GM18873 (cell line): ENCODE data around the gene TNFRSF6B.

ENCODE experiments used
- ATAC-seq: cut with Tn5 transposase; IDR thresholded peaks from one replicate; pipeline ENCODE4 v1.9.1; 2021; ENCODE audit warnings: mild to moderate bottlenecking, moderate library complexity, moderate number of reproducible peaks; ENCODE audit not compliant: unreplicated experiment, low FRiP score

The TNFRSF6B gene

GRCh38 chr20:63694584-63695423 lies 1.6 kb upstream of the TNFRSF6B start:
- ATAC-seq, result no peak

GRCh38 chr20:63695424-63696305 lies 787 bp upstream of the TNFRSF6B start:
- ATAC-seq, result no peak

GRCh38 chr20:63696306-63696627 lies 185 bp upstream of the TNFRSF6B start:
- no peak for ATAC-seq

GRCh38 chr20:63697357-63697867 lies 960 bp downstream of the TNFRSF6B start:
- no peak for ATAC-seq

- ATAC-seq, result no peak
Measured at GRCh38 chr20:63697868-63698545, 1.6 kb downstream of the TNFRSF6B start.

GRCh38 chr20:63698739-63699465 lies 2.5 kb downstream of the TNFRSF6B start:
- no peak for ATAC-seq

- ATAC-seq, result no peak
Measured at GRCh38 chr20:63699466-63700198, 3.2 kb downstream of the TNFRSF6B start.

- ATAC-seq, result no peak
Measured at GRCh38 chr20:63700199-63701050, 4.0 kb downstream of the TNFRSF6B start.

GRCh38 chr20:63701051-63701328 lies 4.5 kb downstream of the TNFRSF6B start:
- no peak for ATAC-seq

- no peak for ATAC-seq
Measured at GRCh38 chr20:63701329-63702035, 5.0 kb downstream of the TNFRSF6B start.

GRCh38 chr20:63702036-63702665 lies 5.7 kb downstream of the TNFRSF6B start:
- no peak for ATAC-seq

GRCh38 chr20:63702751-63703470 lies 6.5 kb downstream of the TNFRSF6B start:
- no peak for ATAC-seq

- ATAC-seq, result no peak
Measured at GRCh38 chr20:63703471-63703975, 7.1 kb downstream of the TNFRSF6B start.

- no peak for ATAC-seq
Measured at GRCh38 chr20:63703976-63704748, 7.7 kb downstream of the TNFRSF6B start.

- ATAC-seq, result no peak
Measured at GRCh38 chr20:63704749-63705117, 8.3 kb downstream of the TNFRSF6B start.
